Osteoblast (primary cell): Measurements from ENCODE around the gene CARD11. TPM values are rescaled to one million over a fixed set of nuclear protein-coding genes. Genes with fewer than 3 reads are reported as not detected.

Source experiments
- DNase-seq: peaks from one replicate; pipeline ENCODE4 v3.0.0; 2011; ENCODE audit warnings: low spot score, mixed read lengths; ENCODE audit not compliant: insufficient read length; ENCODE audit errors: missing footprints
- H2AFZ ChIP-seq: 2 replicates; pipeline ENCODE4 v1.6.0; 2011; ENCODE audit warnings: mild to moderate bottlenecking, low read length
- H3K27ac ChIP-seq: 2 replicates; pipeline ENCODE4 v1.5.1; 2011; ENCODE audit warnings: mild to moderate bottlenecking, low read depth, low read length, moderate library complexity
- H3K27me3 ChIP-seq: 2 replicates; pipeline ENCODE4 v1.6.0; 2012; ENCODE audit warnings: mild to moderate bottlenecking, control low read depth, inconsistent platforms, low read length, moderate library complexity; ENCODE audit not compliant: insufficient read depth
- H3K36me3 ChIP-seq: 2 replicates; pipeline ENCODE4 v1.5.1; 2011; ENCODE audit warnings: mild to moderate bottlenecking, low read length, control low read depth, moderate library complexity; ENCODE audit not compliant: insufficient read depth
- H3K4me1 ChIP-seq: 2 replicates; pipeline ENCODE4 v1.5.1; 2011; ENCODE audit warnings: mild to moderate bottlenecking, low read length, control low read depth, moderate library complexity; ENCODE audit not compliant: insufficient read depth
- H3K4me2 ChIP-seq: 2 replicates; pipeline ENCODE4 v1.6.0; 2011; ENCODE audit warnings: mild to moderate bottlenecking, low read length; ENCODE audit not compliant: insufficient read depth
- H3K4me3 ChIP-seq: fragments of 200-600 bp; sonication (generic); 3 replicates; pipeline ENCODE4 v1.5.1; 2012; ENCODE audit warnings: mild to moderate bottlenecking, low read length, inconsistent platforms; ENCODE audit not compliant: insufficient read depth
- H3K79me2 ChIP-seq: 2 replicates; pipeline ENCODE4 v1.6.0; 2012; ENCODE audit warnings: mild to moderate bottlenecking, low read length, control low read depth, inconsistent platforms; ENCODE audit not compliant: insufficient read depth
- H3K9me3 ChIP-seq: 2 replicates; pipeline ENCODE4 v1.5.1; 2011; ENCODE audit warnings: low read depth, low read length, control low read depth
- H4K20me1 ChIP-seq: 2 replicates; pipeline ENCODE4 v1.6.0; 2012; ENCODE audit warnings: mild to moderate bottlenecking, low read length, control low read depth; ENCODE audit not compliant: insufficient read depth
- CTCF ChIP-seq: IDR thresholded peaks from 2 replicates; pipeline ENCODE4 v1.5.1; 2011; ENCODE audit warnings: mild to moderate bottlenecking, low read depth, low read length, moderate library complexity; ENCODE audit errors: extremely low read depth
- total RNA-seq: library from RNA; depleted of rRNA; stranded (reverse); fragments of >200 nt; gene quantifications from 2 replicates; pipeline ENCODE4 v1.2.3, GENCODE V29; 2012

The CARD11 gene
- total RNA-seq, 1 donor, result not detected

GRCh38 chr7:2937701-2938513 is 105.8 kb downstream of the CARD11 start:
- Histone ChIP-seq H3K27ac (no peak overlapping the region), H2AFZ (no peak overlapping the region), H3K4me1 (no peaks in the 10 kb centered on the region), H3K36me3 (no peaks in the 10 kb centered on the region), H3K79me2 (no peaks in the 10 kb centered on the region), H3K27me3 (peaks cover 3% of the 10 kb centered on the region), H3K9me3 (no peaks in the 10 kb centered on the region), H3K4me3 (no peak overlapping the region), H4K20me1 (no peaks in the 10 kb centered on the region), H3K4me2 (no peak overlapping the region)
- DNase-seq, result no peak
- no peak for TF ChIP-seq CTCF

- Histone ChIP-seq H3K4me2 (no peak overlapping the region), H3K9me3 (no peaks in the 10 kb centered on the region), H3K79me2 (no peaks in the 10 kb centered on the region), H3K27me3 (peaks cover 3% of the 10 kb centered on the region), H3K4me1 (no peaks in the 10 kb centered on the region), H4K20me1 (no peaks in the 10 kb centered on the region), H3K4me3 (no peak overlapping the region), H3K27ac (no peak overlapping the region), H2AFZ (no peak overlapping the region), H3K36me3 (no peaks in the 10 kb centered on the region)
- TF ChIP-seq CTCF, result no peak
- no peak for DNase-seq
Observed at GRCh38 chr7:2936891-2937580, 106.6 kb downstream of the CARD11 start.

GRCh38 chr7:2936301-2936700 is 107.4 kb downstream of the CARD11 start:
- Histone ChIP-seq H2AFZ (no peak overlapping the region), H3K9me3 (no peaks in the 10 kb centered on the region), H3K27ac (no peak overlapping the region), H3K79me2 (no peaks in the 10 kb centered on the region), H3K27me3 (peaks cover 3% of the 10 kb centered on the region), H3K4me1 (no peaks in the 10 kb centered on the region), H3K36me3 (no peaks in the 10 kb centered on the region), H3K4me2 (no peak overlapping the region), H4K20me1 (no peaks in the 10 kb centered on the region), H3K4me3 (no peak overlapping the region)
- no peak for DNase-seq
- TF ChIP-seq CTCF, result no peak
